DMS153 (cell line): ENCODE measurements around the gene HIP1.
A peak's percentile ranks its signal among the peaks of the same experiment; 100 is the strongest.
"Not testable (repeated sequence)": the region's sequence is repeated elsewhere in the genome, so short reads cannot be mapped to it uniquely, and the experiment has no call there.

Experiments used
- DNase-seq: peaks from one replicate; lab custom pipeline; 2025; lab: John Stamatoyannopoulos, UW

Gene HIP1

DNA sequence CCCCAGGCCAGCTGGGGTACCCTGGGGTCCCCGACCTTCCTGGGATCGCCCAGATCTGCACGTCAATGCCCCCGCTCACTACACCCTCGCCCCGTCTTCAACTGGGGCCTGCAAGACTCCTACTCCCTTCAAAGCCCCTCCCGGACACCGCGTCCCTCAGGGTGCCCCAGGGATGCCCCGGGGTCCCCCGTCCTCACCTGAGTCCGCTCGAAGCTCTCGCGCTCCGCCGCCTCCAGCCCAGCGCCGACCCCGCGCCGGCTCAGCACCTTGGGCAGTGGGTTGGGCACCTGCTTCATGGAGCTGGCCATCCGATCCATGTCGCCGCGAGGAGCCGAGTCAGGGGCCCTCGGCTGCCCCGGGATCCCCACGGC lies at the start of gene HIP1:
TSS of gene HIP1 (minus strand) at position 338 of the 371 bp plus-strand sequence. CDS start at position 317, 21 bp downstream.
- DNase-seq, result no peak

DNA sequence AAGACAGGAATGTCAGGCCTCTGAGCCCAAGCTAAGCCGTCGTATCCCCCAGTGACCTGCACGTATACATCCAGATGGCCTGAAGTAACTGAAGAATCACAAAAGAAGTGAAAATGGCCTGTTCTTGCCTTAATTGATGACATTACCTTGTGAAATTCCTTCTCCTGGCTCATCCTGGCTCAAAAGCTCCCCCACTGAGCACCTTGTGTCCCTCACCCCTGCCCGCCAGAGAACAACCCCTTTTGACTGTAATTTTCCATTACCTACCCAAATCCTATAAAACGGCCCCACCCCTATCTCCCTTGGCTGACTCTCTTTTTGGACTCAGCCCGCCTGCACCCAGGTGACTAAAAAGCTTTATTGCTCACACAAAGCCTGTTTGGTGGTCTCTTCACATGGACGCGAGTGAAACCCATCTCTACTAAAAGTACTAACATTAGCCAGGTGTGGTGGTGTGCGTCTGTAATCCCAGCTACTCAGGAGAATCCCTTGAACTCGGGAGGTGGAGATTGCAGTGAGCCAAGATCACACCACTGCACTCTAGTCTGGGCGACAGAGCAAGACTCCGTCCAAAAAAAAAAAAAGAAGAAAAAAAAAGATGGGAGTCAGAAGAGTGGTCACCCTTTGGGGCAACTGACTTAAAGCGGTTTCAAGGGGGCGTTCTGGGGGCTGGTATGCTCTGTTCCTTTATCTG lies 49.6 kb upstream of the HIP1 start:
- not testable (repeated sequence) for DNase-seq

DNA sequence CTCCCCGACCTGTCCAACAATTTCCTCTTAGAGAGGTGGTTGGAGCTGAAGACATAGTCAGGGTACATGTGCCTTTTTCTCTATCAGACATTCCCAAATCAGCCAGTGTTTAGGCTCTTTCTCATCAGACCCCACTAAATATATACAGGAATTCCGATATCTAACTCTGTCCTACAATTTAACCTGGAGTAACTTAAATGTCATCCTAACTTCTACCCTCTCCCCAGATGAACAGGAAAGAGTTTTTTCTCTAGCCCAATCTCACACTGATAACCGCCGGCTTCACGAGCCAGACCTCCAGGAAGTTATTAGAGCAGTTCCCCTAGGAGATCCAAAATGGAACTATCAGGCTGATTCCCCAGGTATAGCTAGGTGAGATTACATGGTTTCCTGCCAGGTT lies 44.3 kb upstream of the HIP1 start:
- DNase-seq, result not testable (repeated sequence)

DNA sequence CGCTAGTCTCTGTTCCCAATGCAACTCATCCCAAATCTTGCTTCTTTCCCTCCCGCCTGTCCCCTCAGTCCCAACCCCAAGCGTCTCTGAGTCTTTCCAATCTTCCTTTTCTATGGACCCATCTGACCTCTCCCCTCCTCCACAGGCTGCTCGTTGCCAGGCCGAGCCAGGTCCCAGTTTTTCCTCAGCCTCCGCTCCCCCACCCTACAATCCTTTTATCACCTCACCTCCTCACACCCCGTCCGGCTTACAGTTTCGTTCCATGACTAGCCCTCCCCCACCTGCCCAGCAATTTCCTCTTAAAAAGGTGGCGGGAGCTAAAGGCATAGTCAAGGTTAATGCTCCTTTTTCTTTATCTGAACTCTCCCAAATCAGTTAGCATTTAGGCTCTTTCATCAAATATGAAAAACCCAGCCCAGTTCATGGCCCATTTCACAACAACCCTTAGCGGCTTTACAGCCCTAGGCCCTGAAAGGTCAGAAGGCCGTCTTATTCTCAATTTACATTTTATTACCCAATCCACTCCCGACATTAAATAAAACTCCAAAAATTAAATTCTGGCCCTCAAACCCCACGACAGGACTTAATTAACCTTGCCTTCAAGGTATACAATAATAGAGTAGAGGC lies 42.0 kb upstream of the HIP1 start:
- DNase-seq, result not testable (repeated sequence)

DNA sequence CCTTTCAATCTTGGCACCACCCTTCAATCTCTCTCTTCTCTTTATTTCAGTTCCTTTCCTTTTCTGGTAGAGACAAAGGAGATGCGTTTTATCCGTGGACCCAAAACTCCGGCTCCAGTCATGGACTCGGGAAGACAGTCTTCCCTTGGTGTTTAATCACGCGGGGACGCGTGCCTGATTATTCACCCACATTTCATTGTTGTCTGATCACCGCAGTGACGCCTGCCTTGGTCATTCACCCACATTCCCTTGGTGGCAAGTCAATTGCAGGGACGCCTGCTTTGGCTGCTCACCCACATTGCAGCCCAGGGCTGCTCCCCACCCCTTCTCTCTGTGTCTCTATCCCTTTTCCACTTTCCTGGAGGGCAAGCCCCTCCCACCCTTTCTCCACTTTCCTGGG lies 40.8 kb upstream of the HIP1 start:
- DNase-seq, result not testable (repeated sequence)

DNA sequence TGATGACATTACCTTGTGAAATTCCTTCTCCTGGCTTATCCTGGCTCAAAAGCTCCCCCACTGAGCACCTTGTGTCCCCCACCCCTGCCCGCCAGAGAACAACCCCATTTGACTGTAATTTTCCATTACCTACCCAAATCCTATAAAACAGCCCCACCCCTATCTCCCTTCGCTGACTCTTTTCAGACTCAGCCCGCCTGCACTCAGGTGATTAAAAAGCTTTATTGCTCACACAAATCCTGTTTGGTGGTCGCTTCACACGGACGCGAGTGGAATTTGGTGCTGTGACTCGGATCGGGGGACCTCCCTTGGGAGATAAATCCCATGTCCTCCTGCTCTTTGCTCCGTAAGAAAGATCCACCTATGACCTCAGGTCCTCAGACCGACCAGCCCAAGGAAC lies 40.3 kb upstream of the HIP1 start:
- not testable (repeated sequence) for DNase-seq

DNA sequence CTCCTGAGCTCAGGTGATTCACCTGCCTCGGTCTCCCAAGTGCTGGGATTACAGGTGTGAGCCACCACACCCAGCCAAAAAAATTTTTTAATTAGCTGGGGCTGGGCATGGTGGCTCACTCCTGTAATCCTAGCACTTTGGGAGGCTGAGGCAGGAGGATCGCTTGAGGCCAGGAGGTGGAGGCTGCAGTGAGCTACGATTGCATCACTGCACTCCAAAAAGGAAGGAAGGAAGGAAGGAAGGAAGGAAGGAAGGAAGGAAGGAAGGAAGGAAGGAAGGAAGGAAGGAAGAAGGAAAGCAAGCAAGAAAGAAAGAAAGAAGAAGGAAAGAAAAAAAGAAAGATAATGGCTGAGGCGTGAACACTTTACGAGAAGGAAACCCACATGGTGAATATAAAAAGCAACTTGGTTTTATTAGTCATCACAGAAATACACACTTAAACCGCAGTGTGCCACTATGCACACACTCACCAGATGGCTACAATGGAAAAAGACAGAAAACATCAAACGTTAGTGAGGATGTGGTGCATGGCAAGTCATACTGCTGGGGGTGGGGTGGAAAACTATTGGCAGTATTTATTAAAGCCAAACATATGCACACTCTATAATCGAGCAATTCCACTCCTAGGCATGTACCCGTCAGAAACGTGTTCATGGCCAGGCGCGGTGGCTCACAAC lies 37.7 kb upstream of the HIP1 start:
- no peak for DNase-seq

DNA sequence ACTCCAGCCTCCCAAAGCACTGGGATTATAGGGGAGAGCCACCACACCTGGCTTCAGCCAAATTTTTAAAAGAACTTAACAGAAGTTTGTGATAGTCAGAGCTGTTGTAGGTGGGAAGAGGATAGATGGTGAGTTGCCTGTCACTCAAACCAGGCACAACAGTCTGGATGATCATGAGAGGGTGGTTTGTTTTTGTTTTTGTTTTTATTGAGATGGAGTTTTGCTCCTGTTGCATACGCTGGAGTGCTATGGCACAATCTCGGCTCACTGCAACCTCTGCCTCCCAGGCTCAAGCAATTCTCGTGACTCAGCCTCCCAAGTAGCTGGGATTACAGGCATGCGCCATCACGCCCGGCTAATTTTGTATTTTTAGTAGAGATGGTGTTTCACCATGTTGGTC lies 35.2 kb upstream of the HIP1 start:
- DNase-seq, result not testable (repeated sequence)

DNA sequence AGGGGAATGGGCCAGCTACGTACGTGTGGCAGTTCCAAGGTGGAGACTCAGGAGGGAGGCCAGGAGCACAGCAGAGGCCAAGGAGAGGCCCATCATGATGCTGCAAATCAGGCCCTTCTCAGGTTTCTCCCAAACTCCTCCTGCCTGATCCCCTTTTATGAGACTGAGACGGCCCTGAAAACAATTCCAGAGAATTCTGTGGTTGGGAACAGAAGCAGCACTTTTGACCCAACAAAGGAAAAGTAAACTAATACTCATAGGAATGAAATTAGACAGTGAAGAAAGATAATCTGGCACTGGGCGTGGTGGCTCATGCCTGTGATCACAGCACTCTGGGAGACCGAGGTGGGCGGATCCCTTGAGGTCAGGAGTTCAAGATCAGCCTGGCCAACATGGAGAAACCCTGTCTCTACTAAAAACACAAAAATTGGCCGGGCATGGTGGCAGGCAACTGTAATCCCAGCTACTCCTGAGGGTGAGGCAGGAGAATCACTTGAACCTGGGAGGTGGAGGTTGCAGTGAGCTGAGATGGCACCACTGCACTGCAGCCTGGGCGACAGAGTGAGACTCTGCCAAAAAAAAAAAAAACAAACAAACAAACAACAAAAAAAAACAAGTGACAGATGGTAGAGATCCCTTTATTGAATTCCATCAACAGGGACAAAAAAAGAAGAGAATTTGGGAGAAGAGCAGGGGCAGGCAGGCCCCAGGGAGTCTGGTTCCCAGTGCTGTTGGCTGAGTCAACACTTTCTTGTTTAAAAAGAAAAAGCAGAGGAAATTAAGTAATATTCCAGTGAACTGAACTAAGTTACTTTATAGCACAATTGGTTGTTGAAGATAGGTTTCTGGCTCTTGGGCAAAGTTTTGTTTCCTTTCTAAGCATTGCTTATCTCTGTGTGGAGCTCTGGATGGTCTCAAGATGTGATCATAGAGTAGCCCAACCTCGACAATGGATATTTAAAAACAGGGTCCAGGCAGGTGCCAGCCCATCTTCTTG lies 33.6 kb upstream of the HIP1 start, which contains the start of gene CCL26:
TSS of gene CCL26 (minus strand) at position 131 of the 997 bp plus-strand sequence. CDS start at position 96, 35 bp downstream.
- no peak for DNase-seq

DNA sequence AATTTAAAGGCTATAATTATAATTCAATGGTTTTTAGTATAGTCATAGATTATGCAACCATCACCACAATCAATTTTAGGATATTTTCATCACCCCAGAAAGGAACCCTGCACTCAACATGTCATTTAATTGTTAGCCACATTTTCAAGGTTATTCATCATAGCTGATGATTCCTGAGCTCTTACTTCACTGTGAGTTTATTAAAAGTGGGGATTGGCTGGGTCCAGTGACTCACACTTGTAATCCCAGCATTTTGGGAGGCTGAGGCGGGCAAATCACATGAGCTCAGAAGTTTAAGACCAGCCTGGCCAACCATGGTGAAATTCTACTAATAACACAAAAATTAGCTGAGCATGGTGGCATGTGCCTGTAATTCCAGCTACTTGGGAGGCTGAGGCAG lies 32.5 kb upstream of the HIP1 start:
- no peak for DNase-seq

DNA sequence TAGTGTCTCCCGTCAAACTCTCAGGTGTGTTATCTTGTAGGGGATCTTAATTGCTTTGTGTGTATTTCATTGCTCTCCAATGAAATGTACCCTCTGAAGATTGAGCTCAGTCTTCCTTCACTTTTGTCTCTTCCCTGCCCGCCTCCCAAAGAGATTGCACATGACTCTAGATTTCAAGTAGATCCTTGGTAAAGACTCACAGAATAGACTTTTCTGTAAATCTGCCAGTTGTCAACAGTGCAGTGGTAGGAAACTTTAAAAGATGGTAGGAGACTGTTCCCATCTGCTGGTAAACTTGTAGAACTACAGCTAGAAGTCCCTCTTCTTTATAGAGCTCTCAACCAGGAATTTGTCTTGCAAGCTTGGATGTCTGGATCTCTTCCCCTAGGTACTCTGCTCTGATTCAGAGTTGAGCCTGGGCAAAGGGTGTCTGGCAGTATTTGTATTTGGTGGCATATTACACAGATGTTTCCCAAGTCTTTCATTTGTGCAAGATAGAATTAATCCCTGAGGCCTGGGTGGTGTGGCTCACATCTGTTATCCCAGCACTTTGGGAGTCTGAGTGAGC lies 23.7 kb upstream of the HIP1 start:
- peak; percentile 45 for DNase-seq

DNA sequence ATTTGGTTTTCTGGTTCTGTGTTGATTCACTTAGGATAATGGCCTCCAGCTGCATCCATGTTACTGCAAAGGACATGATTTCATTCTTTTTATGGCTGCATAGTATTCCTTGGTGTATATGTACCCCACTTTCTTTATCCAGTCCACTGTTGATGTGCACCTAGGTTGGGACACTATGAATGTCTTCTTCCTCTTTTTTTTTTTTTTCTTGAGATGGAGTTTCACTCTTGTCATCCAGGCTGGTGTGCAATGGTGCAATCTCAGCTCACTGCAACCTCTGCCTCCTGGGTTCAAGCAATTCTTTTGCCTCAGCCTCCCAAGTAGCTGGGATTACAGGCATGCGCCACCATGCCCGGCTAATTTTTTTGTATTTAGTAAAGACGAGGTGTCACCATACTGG lies 23.1 kb upstream of the HIP1 start:
- DNase-seq, result not testable (repeated sequence)

DNA sequence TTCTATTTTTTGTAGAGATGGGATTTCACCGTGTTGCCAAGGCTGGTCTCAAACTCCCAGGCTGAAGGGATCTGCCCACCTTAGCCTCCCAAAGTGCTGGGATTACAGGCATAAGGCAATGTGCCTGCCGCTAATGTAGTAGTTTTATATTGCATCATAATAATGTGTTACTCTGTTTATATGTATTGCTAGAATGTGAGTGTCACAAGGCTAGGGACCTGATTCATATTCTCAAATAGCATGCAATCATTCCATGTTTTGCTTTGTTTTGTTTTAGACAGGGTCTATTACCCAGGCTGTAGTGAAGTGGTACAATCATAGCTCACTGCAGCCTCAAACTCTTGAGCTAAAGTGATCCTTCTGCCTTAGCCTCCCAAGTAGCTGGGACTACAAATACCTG lies 19.8 kb upstream of the HIP1 start:
- DNase-seq, result no peak

DNA sequence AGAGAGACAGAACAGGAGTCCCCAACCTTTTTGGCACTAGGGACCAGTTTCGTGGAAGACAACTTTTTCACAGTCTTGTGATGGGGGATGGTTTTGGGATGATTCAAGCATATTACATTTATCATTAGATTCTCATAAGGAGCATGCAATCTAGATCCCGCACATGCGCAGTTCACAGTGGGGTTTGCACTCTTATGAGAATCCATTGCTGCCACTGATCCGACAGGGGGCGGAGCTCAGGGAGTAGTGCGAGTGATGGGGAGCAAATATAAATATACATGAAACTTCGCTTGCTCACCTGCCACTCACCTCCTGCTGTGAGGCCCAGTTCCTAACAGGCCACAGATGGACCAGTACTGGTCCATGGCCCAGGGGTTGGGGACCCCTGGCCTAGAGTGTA lies 19.1 kb upstream of the HIP1 start:
- no peak for DNase-seq

DNA sequence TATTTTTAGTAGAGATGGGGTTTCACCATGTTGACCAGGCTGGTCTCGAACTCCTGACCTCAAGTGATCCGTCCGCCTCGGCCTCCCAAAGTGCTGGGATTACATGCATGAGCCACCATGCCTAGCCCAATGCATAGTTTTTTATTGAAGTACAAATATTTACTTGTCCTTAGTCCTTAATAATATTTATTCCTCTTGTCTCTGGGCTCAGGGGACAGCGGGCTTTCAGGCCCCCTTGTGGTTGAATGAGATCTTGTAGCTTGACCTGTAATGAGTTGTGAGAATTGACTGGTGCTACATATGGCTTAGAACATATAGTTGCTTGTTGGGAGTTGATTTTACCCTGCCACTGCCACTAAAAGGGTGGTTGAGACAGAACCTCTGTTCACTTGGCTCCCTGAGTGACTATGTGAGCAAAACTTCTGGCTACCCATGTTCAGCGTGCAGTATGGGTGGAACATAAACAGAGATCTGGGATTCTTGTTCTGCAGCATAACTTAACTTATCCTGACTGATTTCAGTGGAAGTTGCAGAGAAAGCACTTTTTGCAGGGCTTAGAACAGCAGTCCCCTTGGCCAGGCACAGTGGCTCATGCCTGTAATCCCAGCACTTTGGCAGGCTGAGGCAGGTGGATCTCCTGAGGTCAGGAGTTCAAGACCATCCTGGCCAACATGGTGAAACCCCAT lies 18.4 kb upstream of the HIP1 start:
- peak; percentile 9 for DNase-seq

DNA sequence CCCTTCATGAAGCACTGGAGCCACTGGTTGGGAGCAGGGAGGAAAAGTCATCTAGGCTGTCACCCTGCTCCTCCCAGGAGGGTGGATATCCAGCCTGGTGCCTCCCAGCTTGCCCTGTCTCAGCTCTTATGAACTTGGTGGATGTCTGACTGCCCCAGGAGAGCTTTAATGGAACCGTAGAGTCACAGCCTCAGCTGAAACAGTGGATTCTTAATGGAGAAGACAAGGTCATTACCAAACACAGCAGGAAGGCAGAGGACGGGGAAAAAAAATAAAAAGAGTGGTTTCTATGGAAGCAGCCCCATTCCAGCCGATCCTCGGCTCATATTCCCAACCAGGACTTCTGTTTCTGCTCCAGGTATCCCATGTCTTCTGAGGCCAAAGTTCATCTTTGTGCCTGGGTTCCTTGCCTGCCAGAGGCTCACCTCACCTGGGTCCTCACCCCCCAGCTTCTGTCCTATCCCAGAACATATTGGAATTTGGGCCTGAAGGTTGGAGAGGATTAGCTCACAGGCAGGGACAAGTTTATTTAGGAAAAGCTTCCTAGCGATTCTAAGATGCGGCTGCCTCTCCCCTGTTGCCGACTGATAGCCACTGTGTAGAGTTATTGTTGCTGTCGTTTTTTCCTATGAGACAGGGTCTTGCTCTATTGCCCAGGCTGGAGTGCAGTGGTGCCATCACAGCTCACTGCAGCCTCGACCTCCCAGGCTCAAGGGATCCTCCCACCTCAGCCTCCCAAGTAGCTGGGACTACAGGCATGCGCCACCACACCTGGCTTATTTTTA lies 17.7 kb upstream of the HIP1 start:
- DNase-seq, result no peak

DNA sequence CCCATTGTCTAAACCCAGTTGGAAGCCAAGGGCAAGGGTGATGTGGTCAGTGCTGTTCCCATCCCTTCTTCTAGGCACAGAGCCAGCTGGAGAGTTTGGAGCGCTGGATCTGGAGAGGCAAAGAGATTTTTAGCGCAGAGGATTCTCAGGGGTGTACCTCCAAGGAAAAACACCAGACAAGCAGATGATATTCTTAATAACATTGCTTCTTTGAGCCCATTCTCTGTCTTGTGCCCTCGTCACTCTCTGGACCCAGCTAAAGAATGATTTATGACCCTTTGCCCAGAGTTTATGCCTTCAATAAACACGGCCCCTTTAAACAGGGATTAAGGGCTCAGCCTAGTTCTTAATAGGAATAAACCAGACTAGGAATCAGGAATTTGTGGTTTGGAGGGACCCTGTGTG lies 4.7 kb upstream of the HIP1 start:
- no peak for DNase-seq

DNA sequence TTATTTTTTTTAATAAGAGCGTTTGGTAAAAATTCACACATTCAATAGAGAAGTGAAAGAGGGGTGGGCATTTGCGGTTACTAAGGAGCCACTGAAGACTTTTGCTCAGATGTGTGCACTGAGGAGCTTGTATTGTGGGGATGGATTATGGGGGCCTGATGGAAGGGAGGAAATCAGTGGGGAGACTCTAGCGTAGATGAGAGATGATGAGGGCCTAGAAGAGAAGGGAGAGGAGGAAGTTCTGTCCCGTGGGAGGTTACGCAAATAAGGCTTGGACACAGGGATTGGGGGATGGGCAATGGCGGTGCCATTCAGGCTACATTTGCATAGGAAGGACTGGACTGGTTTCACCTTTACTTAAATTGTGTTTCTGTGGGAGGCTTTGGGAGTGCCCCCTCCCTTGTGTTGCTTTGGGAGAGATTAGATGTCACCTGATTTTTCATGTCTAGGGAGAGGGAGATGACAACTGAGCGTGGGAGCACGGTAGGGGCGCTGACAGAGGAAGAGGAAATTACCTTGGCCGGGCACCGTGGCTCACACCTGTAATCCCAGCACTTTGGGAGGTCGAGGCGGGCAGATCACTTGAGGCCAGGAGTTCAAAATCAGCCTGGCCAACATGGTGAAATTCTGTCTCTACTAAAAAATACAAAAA lies 2.2 kb upstream of the HIP1 start:
- DNase-seq, result peak; percentile 47

DNA sequence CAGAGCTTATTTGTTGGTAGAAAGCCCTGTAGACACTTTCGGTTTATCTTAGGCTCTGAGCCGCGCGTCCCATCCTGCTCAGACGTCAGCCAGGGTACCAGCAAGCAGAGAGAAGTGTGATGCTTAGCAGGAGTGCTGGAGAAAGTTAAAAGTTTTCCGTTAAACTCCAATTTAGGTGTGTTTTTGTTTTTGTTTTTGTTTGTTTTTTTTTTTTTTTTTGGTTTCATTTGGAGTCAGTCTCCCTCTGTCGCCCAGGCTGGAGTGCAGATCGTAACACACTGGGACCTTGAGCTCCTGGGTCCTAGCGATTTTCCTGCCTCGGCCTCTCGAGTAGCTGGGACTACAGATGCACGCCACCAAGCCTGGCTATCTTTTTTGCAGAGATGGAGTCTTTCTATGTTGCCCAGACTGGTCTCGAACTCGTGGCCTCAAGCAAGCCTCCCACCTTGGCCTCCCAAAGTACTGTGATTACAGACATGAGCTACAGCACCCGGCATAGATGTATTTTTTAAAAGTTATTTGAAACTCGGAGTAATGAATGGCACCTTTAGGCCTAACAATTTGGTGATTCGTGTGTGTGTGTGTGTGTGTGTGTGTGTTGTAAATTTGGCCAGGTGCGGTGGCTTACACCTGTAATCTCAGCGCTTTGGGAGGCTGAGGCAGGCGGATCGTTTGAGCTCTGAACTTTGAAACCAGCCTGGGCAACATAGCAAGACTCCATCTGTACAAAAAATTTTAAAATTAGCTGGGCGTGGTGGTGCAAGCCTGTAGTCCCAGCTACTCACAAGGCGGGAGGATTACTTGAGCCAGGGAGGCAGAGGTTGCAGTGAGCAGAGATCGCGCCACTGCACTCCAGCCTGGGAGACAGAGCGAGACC lies 1.3 kb upstream of the HIP1 start:
- DNase-seq, result no peak
